Measurements from ENCODE around the gene LANCL2.

GRCh38 chr7:55457801-55458200, 92.7 kb downstream of the LANCL2 start:
- TF ChIP-seq CTCF (IDR thresholded peaks at IDR 0.05) (no peak), POLR2A (IDR thresholded peaks at IDR 0.05) (no peak)
